H1 (cell line): Measurements from ENCODE around the gene CCDC106. TPM values are rescaled to one million over a fixed set of nuclear protein-coding genes. Genes with fewer than 3 reads are reported as not detected.

Experiments
- ASH2L ChIP-seq: fragments of 200-600, 300-600 bp; sonication (generic); IDR thresholded peaks from one replicate; pipeline ENCODE4 v1.7.1; 2017; ENCODE audit warnings: low read length
- E2F6 ChIP-seq: IDR thresholded peaks from 2 replicates; pipeline ENCODE4 v1.6.1; 2012; ENCODE audit warnings: inconsistent platforms
- EGR1 ChIP-seq: IDR thresholded peaks from 2 replicates; pipeline ENCODE4 v1.6.1; 2011; ENCODE audit warnings: low read depth, low read length, borderline replicate concordance
- EP300 ChIP-seq, 2 experiments: IDR thresholded peaks; 1 replicate in 1 of 2; 2 replicates in 1 of 2; pipeline ENCODE4 v1.6.1; 2011 to 2012; ENCODE audit warnings: low read depth in 2 of 2, low read length in 2 of 2, mild to moderate bottlenecking in 2 of 2, borderline replicate concordance in 1 of 2, inconsistent platforms in 1 of 2, moderate library complexity in 1 of 2
- EZH2 ChIP-seq: fragments of 200-600 bp; sonication (generic); IDR thresholded peaks from 2 replicates; pipeline ENCODE4 v1.7.1; 2012; ENCODE audit warnings: low read depth, mild to moderate bottlenecking, moderate library complexity, low read length, inconsistent platforms; ENCODE audit not compliant: severe bottlenecking
- GTF2F1 ChIP-seq: IDR thresholded peaks from 2 replicates; pipeline ENCODE4 v1.6.1; 2012; ENCODE audit warnings: low read depth, low read length, improper control_type of control experiment, borderline replicate concordance
- MAFK ChIP-seq: IDR thresholded peaks from 2 replicates; pipeline ENCODE4 v1.6.1; 2012; ENCODE audit warnings: low read depth, mild to moderate bottlenecking, improper control_type of control experiment, low read length
- POLR2AphosphoS5 ChIP-seq: IDR thresholded peaks from 2 replicates; pipeline ENCODE4 v1.6.1; 2011; ENCODE audit warnings: low read depth, low read length
- RAD21 ChIP-seq, 2 experiments: IDR thresholded peaks in 1 of 2; conservative IDR thresholded peaks in 1 of 2; 2 replicates each; pipeline ENCODE4 v1.6.1; 2011; ENCODE audit warnings: low read depth in 2 of 2, low read length in 2 of 2, improper control_type of control experiment in 1 of 2, inconsistent platforms in 1 of 2, mild to moderate bottlenecking in 1 of 2, moderate library complexity in 1 of 2
- RNF2 ChIP-seq: fragments of 200-900, 300-1000 bp; sonication (generic); IDR thresholded peaks from 2 replicates; pipeline ENCODE4 v1.7.1; 2016; ENCODE audit warnings: borderline replicate concordance, low read depth, mild to moderate bottlenecking, antibody characterized with exemption, low read length; ENCODE audit not compliant: poor library complexity, severe bottlenecking; ENCODE audit errors: missing control alignments
- SIRT6 ChIP-seq: IDR thresholded peaks from one replicate; pipeline ENCODE4 v1.7.1; 2012; ENCODE audit warnings: low read length, inconsistent platforms
- SIX5 ChIP-seq: IDR thresholded peaks from 2 replicates; pipeline ENCODE4 v1.6.1; 2011; ENCODE audit warnings: mild to moderate bottlenecking, low read depth, low read length
- SP1 ChIP-seq: IDR thresholded peaks from 2 replicates; pipeline ENCODE4 v1.6.1; 2011; ENCODE audit warnings: low read depth, low read length
- SP4 ChIP-seq: IDR thresholded peaks from 2 replicates; pipeline ENCODE4 v1.6.1; 2012; ENCODE audit warnings: low read length, inconsistent platforms
- TAF7 ChIP-seq: optimal IDR thresholded peaks from 2 replicates; pipeline ENCODE3; 2011; ENCODE audit warnings: low read depth, mild to moderate bottlenecking, inconsistent platforms, low read length, moderate library complexity, borderline replicate concordance
- TBP ChIP-seq: IDR thresholded peaks from 2 replicates; pipeline ENCODE4 v1.6.1; 2011; ENCODE audit warnings: low read depth, low read length, improper control_type of control experiment
- polyA plus RNA-seq, 7 experiments: library from polyadenylated mRNA; depleted of rRNA in 3 of 7; stranded (reverse) in 5 of 7; unstranded in 2 of 7; fragments of >200 nt in 5 of 7; fragments of 200-250 nt in 2 of 7; gene quantifications; 1 replicate in 5 of 7; 2 replicates in 1 of 7; 4 replicates in 1 of 7; pipeline versions ENCODE4 v1.2.1 to v1.2.3, GENCODE V29; 2011 to 2013; ENCODE audit warnings: missing spikeins in 2 of 7, mixed read lengths in 2 of 7
- total RNA-seq: library from RNA; stranded (reverse); fragmentation: NEBNext Ultra II Directional; extraction: Animal tissue kit (Norgen Biotek cat#: 25700); gene quantifications from 2 replicates; pipeline ENCODE4 v1.2.1, GENCODE V29; 2021

Gene CCDC106
- total and polyA plus RNA-seq, 2 of the 8 experiments (the other 6 are each of a cell fraction or from before 2014, with no cell fraction given): 12.0 to 20.1 TPM

- no peak for TF ChIP-seq RAD21 (IDR thresholded peaks at IDR 0.05 in 1 of 2, conservative IDR thresholded peaks at IDR 0.05 in 1 of 2; ENCODE audit: low read depth in 2 of 2, low read length in 2 of 2)
- no peak for TF ChIP-seq GTF2F1
- peak; percentile 81; the same call in 1 of the 2 replicates for TF ChIP-seq EGR1
- TF ChIP-seq TBP: peak; percentile 2; the same call in 1 of the 2 replicates
- no peak for TF ChIP-seq EZH2
- TF ChIP-seq MAFK: no peak
- no peak for TF ChIP-seq RNF2
- TF ChIP-seq POLR2AphosphoS5: peak; percentile 86; the same call in 1 of the 2 replicates
- no peak for TF ChIP-seq ASH2L
- TF ChIP-seq SIX5: peak; percentile 31; the same call in 1 of the 2 replicates
- TF ChIP-seq SIRT6: no peak
- peak; percentile 24 for TF ChIP-seq TAF7
- peak; percentile 44; the same call in 1 of the 2 replicates for TF ChIP-seq SP1
- TF ChIP-seq EP300 (IDR thresholded peaks at IDR 0.05; ENCODE audit: borderline replicate concordance in 1 of 2, low read depth in 2 of 2, low read length in 2 of 2): 0 out of 3 replicates have a peak, but pooled peaks of 1 of the 2 experiments have one; percentile 41
- no peak for TF ChIP-seq SP4
- TF ChIP-seq E2F6: no peak
Measured at GRCh38 chr19:55599468-55599841, 48.6 kb upstream of the CCDC106 start, which contains the start of gene FIZ1 (continued).
